ENCODE data around the gene CPN2. TPM values are rescaled to one million over a fixed set of nuclear protein-coding genes. Genes with fewer than 3 reads are reported as not detected.

Gene CPN2
- total RNA-seq, 4 donors from 2014 or later = not detected

DNA sequence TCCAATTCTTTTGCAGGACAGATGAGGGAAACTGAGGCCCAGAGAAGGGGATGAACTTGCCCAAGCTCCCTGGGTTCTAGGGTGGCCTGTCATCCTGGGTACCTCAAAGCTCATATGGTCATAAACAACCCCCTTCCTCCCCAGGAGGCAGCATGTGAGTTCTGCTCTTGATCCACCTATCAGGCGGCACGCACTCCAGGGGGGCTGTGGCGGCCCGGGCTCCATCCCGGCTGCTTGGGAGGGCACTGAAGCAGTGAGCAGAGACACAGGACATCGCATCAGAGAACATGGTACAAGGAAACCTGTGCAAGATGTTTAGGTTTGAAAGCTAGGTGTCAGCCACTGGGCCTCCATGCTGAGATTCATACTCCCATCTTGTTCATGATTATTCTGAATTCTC, 34.2 kb downstream of the CPN2 start:
- H3K4me1 ChIP-seq = peaks cover 30 to 56% (median 50%) of the 10 kb centered on the region in 4 donors
- 93% methylated on average over 6 of the region's 6 CpGs for whole genome bisulfite sequencing
- DNase-seq (ENCODE audit: extremely low spot score) = no peak
- peaks cover 0 to 10% (median 0%) of the 10 kb centered on the region in 4 donors for H3K27me3 ChIP-seq
- H3K9me3 ChIP-seq = peaks cover 0 to 11% (median 5%) of the 10 kb centered on the region in 4 donors
- H3K36me3 ChIP-seq = no peaks in the 10 kb centered on the region
- intact Hi-C loops (cut with DNase I) = loop anchor here (5.0 to 10.0 kb wide), 4 partner anchors 110 to 652 kb away; no protein-coding TSS in a partner anchor
- H3K27ac ChIP-seq (replicated peaks in 1 of 4) = no peak overlapping the region
- TF ChIP-seq EP300 (IDR thresholded peaks at IDR 0.05) (no peak), POLR2AphosphoS5 (IDR thresholded peaks at IDR 0.05) (no peak), POLR2A (IDR thresholded peaks at IDR 0.05; ENCODE audit: low read depth) (no peak)
- TF ChIP-seq, protein P1, sequence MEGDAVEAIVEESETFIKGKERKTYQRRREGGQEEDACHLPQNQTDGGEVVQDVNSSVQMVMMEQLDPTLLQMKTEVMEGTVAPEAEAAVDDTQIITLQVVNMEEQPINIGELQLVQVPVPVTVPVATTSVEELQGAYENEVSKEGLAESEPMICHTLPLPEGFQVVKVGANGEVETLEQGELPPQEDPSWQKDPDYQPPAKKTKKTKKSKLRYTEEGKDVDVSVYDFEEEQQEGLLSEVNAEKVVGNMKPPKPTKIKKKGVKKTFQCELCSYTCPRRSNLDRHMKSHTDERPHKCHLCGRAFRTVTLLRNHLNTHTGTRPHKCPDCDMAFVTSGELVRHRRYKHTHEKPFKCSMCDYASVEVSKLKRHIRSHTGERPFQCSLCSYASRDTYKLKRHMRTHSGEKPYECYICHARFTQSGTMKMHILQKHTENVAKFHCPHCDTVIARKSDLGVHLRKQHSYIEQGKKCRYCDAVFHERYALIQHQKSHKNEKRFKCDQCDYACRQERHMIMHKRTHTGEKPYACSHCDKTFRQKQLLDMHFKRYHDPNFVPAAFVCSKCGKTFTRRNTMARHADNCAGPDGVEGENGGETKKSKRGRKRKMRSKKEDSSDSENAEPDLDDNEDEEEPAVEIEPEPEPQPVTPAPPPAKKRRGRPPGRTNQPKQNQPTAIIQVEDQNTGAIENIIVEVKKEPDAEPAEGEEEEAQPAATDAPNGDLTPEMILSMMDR (IDR thresholded peaks at IDR 0.05) = no peak
- H3K4me3 ChIP-seq = no peak overlapping the region

DNA sequence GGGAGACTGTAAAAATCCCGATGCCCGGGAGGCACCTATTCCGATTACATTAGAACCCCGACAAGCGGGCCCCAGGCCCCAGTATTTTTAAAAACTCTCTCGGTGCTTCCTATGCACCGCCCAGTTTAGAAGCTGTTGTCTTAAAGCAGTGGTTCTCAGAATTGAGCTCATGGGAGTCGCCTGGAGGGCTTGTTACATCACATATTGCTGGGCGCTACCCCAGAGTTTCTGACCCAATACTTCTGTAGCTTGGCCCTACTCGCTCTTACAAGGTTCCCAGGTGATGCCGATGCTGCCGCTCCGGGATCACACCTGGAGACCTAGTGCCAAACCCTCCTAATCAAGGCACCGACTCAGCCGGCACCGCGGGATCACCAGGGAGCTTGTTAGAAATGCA, 35.2 kb downstream of the CPN2 start:
- Histone ChIP-seq H3K4me3 (peak overlapping the region; percentile 50 to 62 (median 52)), H3K36me3 (no peaks in the 10 kb centered on the region), H3K27ac (replicated peaks in 1 of 4) (peak overlapping the region; percentile 39 to 76 (median 61)), H3K27me3 (peaks cover 0 to 10% (median 0%) of the 10 kb centered on the region in 4 donors), H3K9me3 (peaks cover 0 to 11% (median 5%) of the 10 kb centered on the region in 4 donors), H3K4me1 (peaks cover 30 to 56% (median 54%) of the 10 kb centered on the region in 4 donors)
- TF ChIP-seq EP300 (IDR thresholded peaks at IDR 0.05) = no peak
- TF ChIP-seq, protein P1 (IDR thresholded peaks at IDR 0.05) = no peak
- TF ChIP-seq POLR2A (IDR thresholded peaks at IDR 0.05; ENCODE audit: low read depth) = no peak
- TF ChIP-seq POLR2AphosphoS5 (IDR thresholded peaks at IDR 0.05) = no peak
- intact Hi-C loops (cut with DNase I) = loop anchor here (2.0 to 10.0 kb wide), 6 partner anchors 109 to 651 kb away; no protein-coding TSS in a partner anchor
- no peak for DNase-seq (ENCODE audit: extremely low spot score)
- 20% methylated on average over 17 of the region's 17 CpGs for WGBS

DNA sequence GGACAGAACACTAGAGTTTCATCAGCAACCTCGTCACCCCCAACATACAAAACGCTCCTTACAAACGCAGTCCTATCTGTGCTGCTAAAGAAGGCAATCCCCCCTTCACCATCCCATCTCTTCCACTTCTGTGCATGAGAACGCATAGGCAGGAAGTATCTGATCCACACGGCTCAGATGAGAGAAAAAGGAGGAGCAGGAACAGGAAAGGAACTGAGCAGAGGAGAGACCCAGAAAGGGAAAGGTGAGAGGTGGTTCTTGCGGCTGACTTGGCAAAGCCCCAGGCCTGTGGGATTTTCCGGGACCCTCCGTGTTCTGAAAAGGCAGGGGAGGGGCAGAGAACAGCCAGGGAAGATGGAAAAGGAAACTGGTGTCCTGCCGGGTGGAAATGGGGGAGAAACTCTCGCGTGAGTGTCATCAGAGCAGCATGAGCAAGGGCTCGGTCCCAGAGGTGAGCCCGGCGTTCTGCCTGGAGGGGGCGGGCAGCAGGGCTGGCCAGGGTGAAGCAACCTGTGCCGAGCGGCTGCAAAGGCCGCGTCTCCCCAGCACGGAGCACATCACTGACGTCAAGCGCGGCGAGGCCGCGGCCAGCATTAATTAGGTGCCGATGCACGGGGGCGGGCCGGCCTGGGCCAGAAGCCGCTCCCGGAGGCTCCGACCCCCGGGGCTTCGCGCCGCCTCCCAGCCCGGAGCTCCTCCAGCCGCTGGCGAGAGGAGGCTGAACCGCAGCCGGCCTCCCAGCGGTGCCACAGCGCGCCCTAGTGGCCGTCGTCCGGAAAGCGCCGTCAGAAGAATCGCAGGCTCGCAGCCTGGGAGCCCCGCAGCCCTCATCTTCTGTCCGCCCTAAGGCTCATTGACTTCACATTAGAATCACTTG, 35.8 kb downstream of the CPN2 start:
- peak overlapping the region; percentile 39 to 76 (median 61) for H3K27ac ChIP-seq (replicated peaks in 1 of 4)
- DNase-seq (ENCODE audit: extremely low spot score) = peak; percentile 96

DNA sequence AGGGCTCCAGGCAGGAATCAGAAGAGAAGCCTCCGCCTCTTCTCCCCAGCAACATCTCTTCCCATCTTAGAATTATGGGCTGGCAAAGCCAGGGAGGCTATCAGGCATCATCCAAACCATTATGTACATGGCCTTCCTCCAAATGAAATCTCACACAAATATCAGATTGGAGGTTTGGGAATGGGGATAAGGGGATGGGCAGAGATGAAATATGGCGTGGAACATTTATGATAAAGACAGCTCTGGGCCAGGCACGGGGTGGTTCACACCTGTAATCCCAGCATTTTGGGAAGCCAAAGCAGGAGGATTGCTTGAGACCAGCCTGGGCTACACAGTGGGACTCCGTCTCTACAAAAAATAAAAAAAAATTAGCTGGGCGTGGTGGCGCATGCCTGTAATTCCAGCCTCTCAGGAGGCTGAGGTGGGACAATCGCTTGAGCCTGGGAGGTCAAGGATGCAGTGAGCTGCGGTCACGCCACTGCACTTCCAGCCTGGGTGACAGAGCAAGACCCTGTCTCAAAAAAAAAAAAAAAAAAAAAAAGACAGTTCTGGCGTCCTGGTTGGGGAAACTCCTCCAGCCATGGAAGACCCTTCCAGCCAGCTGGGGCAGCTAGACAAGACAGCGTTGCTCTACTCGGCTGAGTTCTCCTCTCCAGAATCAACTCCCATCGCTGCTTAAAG, 36.6 kb downstream of the CPN2 start:
- Histone ChIP-seq H3K4me1 (peaks cover 30 to 65% (median 63%) of the 10 kb centered on the region in 4 donors), H3K27ac (replicated peaks in 1 of 4) (peak overlapping the region; percentile 63 to 76 (median 70)), H3K36me3 (no peaks in the 10 kb centered on the region), H3K9me3 (peaks cover 0 to 10% (median 5%) of the 10 kb centered on the region in 4 donors), H3K4me3 (peak overlapping the region in 1 of 4 donors; percentile 50), H3K27me3 (peaks cover 0 to 10% (median 0%) of the 10 kb centered on the region in 4 donors)
- intact Hi-C loops (cut with DNase I) = loop anchor here (2.0 to 10.0 kb wide), 7 partner anchors 47 to 650 kb away; no protein-coding TSS in a partner anchor
- WGBS = 86% methylated on average over 13 of the region's 13 CpGs
- TF ChIP-seq POLR2AphosphoS5 (IDR thresholded peaks at IDR 0.05) (no peak), EP300 (IDR thresholded peaks at IDR 0.05) (no peak), POLR2A (IDR thresholded peaks at IDR 0.05; ENCODE audit: low read depth) (no peak)
- TF ChIP-seq, protein P1 (IDR thresholded peaks at IDR 0.05) = no peak
- no peak for DNase-seq (ENCODE audit: extremely low spot score)

More for the DNA sequence above, 35.8 kb downstream of the CPN2 start:
- intact Hi-C loops (cut with DNase I) = loop anchor here (2.0 to 10.0 kb wide), 6 partner anchors 108 to 651 kb away; no protein-coding TSS in a partner anchor
- Histone ChIP-seq H3K27me3 (peaks cover 0 to 10% (median 0%) of the 10 kb centered on the region in 4 donors), H3K4me3 (peak overlapping the region; percentile 50 to 62 (median 52)), H3K4me1 (peaks cover 30 to 63% (median 58%) of the 10 kb centered on the region in 4 donors), H3K9me3 (peaks cover 0 to 11% (median 5%) of the 10 kb centered on the region in 4 donors), H3K36me3 (no peaks in the 10 kb centered on the region)
- TF ChIP-seq EP300 (IDR thresholded peaks at IDR 0.05) (no peak), POLR2A (IDR thresholded peaks at IDR 0.05; ENCODE audit: low read depth) (no peak), POLR2AphosphoS5 (IDR thresholded peaks at IDR 0.05) (peak; percentile 53 to 58)
- TF ChIP-seq, protein P1 (IDR thresholded peaks at IDR 0.05) = peak; percentile 91 to 97 (median 96)
- 5% methylated on average over 31 of the region's 54 CpGs for WGBS

Data from esophagus muscularis mucosa (tissue), 4 donors.